ENCODE results near the gene ROS1.
"Not testable (repeated sequence)": the region's sequence is repeated elsewhere in the genome, so short reads cannot be mapped to it uniquely, and the experiment has no call there.

DNA sequence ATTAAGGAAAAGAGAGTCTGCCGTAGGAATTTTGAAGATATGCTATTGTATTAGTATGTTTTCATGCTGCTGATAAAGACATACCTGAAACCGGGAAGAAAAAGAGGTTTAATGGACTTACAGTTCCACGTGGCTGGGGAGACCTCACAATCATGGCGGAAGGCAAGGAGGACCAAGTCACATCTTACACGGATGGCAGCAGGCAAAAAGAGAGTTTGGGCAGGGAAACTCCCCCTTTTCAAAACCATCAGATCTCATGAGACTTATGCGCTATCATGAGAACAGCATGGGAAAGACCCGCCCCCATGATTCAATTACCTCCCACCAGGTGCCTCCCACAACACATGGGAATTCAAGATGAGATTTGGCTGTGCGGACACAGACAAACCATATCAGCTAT lies 16.6 kb upstream of the ROS1 start:
- not testable (repeated sequence) for TF ChIP-seq TOX (CRISPR knock-in tag; IDR thresholded peaks at IDR 0.05; ENCODE audit: borderline replicate concordance)
- TF ChIP-seq, protein P1, sequence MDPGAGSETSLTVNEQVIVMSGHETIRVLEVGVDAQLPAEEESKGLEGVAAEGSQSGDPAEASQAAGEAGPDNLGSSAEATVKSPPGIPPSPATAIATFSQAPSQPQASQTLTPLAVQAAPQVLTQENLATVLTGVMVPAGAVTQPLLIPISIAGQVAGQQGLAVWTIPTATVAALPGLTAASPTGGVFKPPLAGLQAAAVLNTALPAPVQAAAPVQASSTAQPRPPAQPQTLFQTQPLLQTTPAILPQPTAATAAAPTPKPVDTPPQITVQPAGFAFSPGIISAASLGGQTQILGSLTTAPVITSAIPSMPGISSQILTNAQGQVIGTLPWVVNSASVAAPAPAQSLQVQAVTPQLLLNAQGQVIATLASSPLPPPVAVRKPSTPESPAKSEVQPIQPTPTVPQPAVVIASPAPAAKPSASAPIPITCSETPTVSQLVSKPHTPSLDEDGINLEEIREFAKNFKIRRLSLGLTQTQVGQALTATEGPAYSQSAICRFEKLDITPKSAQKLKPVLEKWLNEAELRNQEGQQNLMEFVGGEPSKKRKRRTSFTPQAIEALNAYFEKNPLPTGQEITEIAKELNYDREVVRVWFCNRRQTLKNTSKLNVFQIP (CRISPR knock-in tag; IDR thresholded peaks at IDR 0.05; ENCODE audit: borderline replicate concordance, low read depth): not testable (repeated sequence)
